Activated T-cell treated with anti-CD3 and anti-CD28 coated beads, Interleukin-2, amount 50 U/mL, for 72 hours (primary cell): Measurements from ENCODE around the gene AEBP1. TPM values are rescaled to one million over a fixed set of nuclear protein-coding genes. Genes with fewer than 3 reads are reported as not detected.
A peak's percentile ranks its signal among the peaks of the same experiment; 100 is the strongest.

Source experiments
- ATAC-seq, 2 donors: fragments of 150-1000 bp; cut with Tn5 transposase; replicated peaks in 1 of 2; 2 replicates each; pipeline ENCODE4 v1.10.0; 2021; ENCODE audit warnings: moderate library complexity in 2 of 2, mild to moderate bottlenecking in 1 of 2
- DNase-seq, 2 donors: peaks; one replicate each; pipeline ENCODE4 v3.0.0; 2021 to 2022; ENCODE audit warnings: mixed read lengths in 1 of 2
- H3K27ac Mint-ChIP-seq: one replicate; pipeline ENCODE4 v1.8.0; 2022; ENCODE audit warnings: mild to moderate bottlenecking, moderate library complexity, mixed read lengths
- H3K27me3 Mint-ChIP-seq: one replicate; pipeline ENCODE4 v1.8.0; 2022; ENCODE audit warnings: low read depth, mixed read lengths
- H3K36me3 Mint-ChIP-seq, 2 donors: one replicate each; pipeline ENCODE4 v1.8.0; 2022; ENCODE audit warnings: mixed read lengths in 2 of 2, mild to moderate bottlenecking in 1 of 2; ENCODE audit not compliant: insufficient read depth in 2 of 2
- H3K4me1 Mint-ChIP-seq: one replicate; pipeline ENCODE4 v1.8.0; 2022; ENCODE audit warnings: low read depth, mixed read lengths
- H3K4me3 Mint-ChIP-seq, 2 donors: one replicate each; pipeline ENCODE4 v1.8.0; 2022; ENCODE audit warnings: mild to moderate bottlenecking in 2 of 2, mixed read lengths in 2 of 2, moderate library complexity in 2 of 2
- H3K9me3 Mint-ChIP-seq, 2 donors: one replicate each; pipeline ENCODE4 v1.8.0; 2022; ENCODE audit warnings: mixed read lengths in 2 of 2
- total RNA-seq, 2 donors: library from RNA; stranded (reverse); gene quantifications; one replicate each; pipeline ENCODE4 v1.2.3, GENCODE V29; 2022

AEBP1 gene
- total RNA-seq, 2 donors from 2014 or later, result 18.1 to 18.4 TPM

DNA sequence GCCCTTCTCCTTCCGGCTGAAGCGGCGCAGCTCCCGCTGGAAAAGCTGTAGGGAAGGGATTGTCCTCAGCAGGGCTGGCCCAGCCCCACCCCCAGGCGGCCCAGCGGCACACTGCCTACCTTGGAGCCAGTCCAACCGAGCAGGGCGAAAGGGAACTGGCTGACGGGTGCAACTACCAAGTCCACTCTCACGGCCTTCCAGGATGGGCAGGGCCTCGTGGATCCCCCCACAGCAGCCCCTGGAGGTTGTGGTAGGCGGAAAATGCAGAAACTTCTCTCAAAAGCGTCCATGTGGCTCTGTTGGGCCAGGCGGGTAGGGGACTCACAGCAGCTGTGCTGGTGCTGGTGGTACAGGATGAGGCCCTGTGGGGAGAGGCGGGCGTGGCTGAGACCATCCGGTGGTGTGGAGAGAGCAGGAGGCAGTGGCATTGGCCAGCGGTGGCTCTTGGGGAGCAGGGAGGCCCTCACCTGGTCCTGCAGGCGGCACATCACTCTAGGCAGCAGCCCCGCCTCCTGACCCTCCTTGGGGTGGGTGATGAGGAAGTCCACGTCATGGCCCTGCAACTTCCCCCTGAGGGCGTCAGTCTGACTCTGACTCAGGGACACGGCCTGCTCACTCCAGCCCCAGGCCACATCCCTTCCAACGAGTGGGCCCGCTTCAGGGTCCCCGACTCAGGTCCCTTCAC is 30.3 kb upstream of the AEBP1 start:
- Mint-ChIP-seq H3K27me3 (no peaks in the 10 kb centered on the region), H3K4me3 (peak overlapping the region in 1 of 2 donors; percentile 20), H3K4me1 (peaks cover 31% of the 10 kb centered on the region), H3K36me3 (peaks cover 5 to 18% of the 10 kb centered on the region in 2 donors), H3K27ac (peak overlapping the region; percentile 77), H3K9me3 (no peaks in the 10 kb centered on the region)
- ATAC-seq (peak; percentile 85 to 92), DNase-seq (peak; percentile 70 to 73)

DNA sequence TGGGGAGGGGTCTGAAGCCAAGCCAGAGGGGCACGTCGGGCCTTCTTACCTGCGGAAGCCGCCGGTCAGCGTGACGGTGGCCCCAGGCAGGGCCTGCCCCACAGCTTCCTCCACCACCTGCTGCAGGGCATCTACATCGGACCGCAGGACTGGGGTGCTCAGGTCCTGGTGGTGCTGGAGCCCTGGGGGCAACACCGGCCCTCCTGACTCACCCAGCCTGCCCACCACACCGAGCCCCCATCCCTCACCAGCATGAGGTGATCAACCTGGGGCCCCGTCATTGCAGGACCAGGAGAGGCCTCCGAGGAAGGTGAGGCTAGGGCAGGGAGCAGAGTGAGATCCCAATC is 29.8 kb upstream of the AEBP1 start:
- H3K27ac Mint-ChIP-seq, result peak overlapping the region; percentile 77
- no peaks in the 10 kb centered on the region for H3K9me3 Mint-ChIP-seq
- ATAC-seq, result peak; percentile 4 to 18
- no peak for DNase-seq
- peaks cover 5 to 18% of the 10 kb centered on the region in 2 donors for H3K36me3 Mint-ChIP-seq
- H3K4me3 Mint-ChIP-seq, result peak overlapping the region in 1 of 2 donors; percentile 9
- no peaks in the 10 kb centered on the region for H3K27me3 Mint-ChIP-seq
- peaks cover 30% of the 10 kb centered on the region for H3K4me1 Mint-ChIP-seq

DNA sequence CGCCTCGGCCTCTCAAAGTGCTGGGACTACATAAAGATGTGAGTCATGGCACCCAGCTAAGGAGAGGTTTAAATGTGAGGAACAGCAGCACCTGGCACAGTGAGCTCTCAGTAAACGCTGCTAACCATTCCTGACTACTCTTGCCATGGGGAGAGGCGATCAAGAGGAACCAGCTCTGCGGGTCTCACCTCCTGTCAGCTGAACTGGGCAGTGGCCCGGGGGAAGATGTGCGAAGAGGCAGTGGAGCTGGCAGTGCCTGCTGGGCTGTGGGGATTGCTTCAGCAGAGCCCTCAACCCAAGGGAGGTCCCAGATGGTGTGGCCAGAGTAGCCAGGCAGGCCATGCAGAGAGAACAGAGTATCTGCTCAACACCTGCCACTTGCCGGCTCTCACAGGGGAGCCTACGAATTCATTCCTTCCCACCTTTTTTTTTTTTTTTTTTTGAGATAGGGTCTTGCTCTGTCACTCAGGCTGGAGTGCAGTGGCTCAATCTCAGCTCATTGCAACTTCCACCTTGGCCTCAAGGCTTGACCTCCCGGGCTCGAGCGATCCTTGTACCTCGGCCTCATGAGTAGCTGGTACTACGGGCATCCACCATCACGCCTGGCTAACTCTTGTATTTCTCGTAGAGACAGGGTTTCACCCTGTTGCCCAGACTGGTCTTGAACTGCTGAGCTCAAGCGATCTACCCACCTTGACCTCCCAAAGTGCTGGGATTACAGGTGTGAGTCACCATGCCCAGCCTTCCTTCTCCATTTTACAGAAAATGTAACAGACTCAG is 28.7 kb upstream of the AEBP1 start:
- ATAC-seq, result no peak

GRCh38 chr7:44076101-44076895 is 27.8 kb upstream of the AEBP1 start:
- H3K27ac Mint-ChIP-seq, result no peak overlapping the region
- H3K4me1 Mint-ChIP-seq, result peaks cover 43% of the 10 kb centered on the region
- ATAC-seq (no peak), DNase-seq (no peak)
- H3K9me3 Mint-ChIP-seq, result no peaks in the 10 kb centered on the region
- no peak overlapping the region for H3K4me3 Mint-ChIP-seq
- no peaks in the 10 kb centered on the region for H3K27me3 Mint-ChIP-seq
- peaks cover 7 to 22% of the 10 kb centered on the region in 2 donors for H3K36me3 Mint-ChIP-seq

More for the DNA sequence above, 28.7 kb upstream of the AEBP1 start:
- Mint-ChIP-seq H3K36me3 (peaks cover 5 to 18% of the 10 kb centered on the region in 2 donors), H3K27me3 (no peaks in the 10 kb centered on the region), H3K4me1 (peaks cover 35% of the 10 kb centered on the region), H3K9me3 (no peaks in the 10 kb centered on the region), H3K27ac (peak overlapping the region; percentile 77), H3K4me3 (no peak overlapping the region)
- no peak for DNase-seq

DNA sequence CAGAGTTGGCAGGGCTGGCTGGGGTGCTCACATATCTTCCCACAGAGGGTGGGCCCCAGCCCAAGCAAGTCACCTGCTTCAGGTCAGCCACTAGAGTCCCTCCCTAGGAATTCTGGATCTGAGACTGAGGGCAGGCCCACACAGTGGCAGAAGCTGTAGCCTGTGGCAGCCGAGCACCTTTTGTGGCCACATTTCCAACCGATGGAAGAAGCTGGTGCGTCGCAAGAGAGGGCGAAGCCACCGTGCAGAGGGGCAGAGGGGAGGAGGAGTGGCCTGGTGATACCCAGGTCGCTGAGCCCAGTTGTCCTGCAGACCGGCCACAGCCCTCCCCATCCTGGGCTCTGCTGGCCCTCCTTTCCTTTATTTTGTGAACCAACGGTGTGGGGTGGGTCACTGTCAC is 27.1 kb upstream of the AEBP1 start:
- Mint-ChIP-seq H3K4me1 (peaks cover 50% of the 10 kb centered on the region), H3K36me3 (peaks cover 7 to 25% of the 10 kb centered on the region in 2 donors), H3K27me3 (no peaks in the 10 kb centered on the region), H3K9me3 (no peaks in the 10 kb centered on the region), H3K4me3 (no peak overlapping the region), H3K27ac (peak overlapping the region; percentile 52)
- DNase-seq, result no peak
- no peak for ATAC-seq

GRCh38 chr7:44077681-44078091 is 26.5 kb upstream of the AEBP1 start:
- Mint-ChIP-seq H3K36me3 (peaks cover 7 to 24% of the 10 kb centered on the region in 2 donors), H3K27ac (peak overlapping the region; percentile 52), H3K9me3 (no peaks in the 10 kb centered on the region), H3K4me3 (peak overlapping the region in 1 of 2 donors; percentile 15), H3K27me3 (no peaks in the 10 kb centered on the region), H3K4me1 (peaks cover 50% of the 10 kb centered on the region)
- no peak for ATAC-seq
- DNase-seq, result no peak

- H3K36me3 Mint-ChIP-seq, result peaks cover 7 to 23% of the 10 kb centered on the region in 2 donors
- peaks cover 59% of the 10 kb centered on the region for H3K4me1 Mint-ChIP-seq
- no peak for ATAC-seq
- H3K9me3 Mint-ChIP-seq, result no peaks in the 10 kb centered on the region
- DNase-seq, result no peak
- no peaks in the 10 kb centered on the region for H3K27me3 Mint-ChIP-seq
- no peak overlapping the region for H3K27ac Mint-ChIP-seq
- H3K4me3 Mint-ChIP-seq, result no peak overlapping the region
Measured at GRCh38 chr7:44078521-44078920, 25.6 kb upstream of the AEBP1 start.

GRCh38 chr7:44079331-44080021 is 24.7 kb upstream of the AEBP1 start:
- ATAC-seq (no peak), DNase-seq (no peak)
- H3K27me3 Mint-ChIP-seq, result no peaks in the 10 kb centered on the region
- peaks cover 7 to 22% of the 10 kb centered on the region in 2 donors for H3K36me3 Mint-ChIP-seq
- peaks cover 55% of the 10 kb centered on the region for H3K4me1 Mint-ChIP-seq
- H3K27ac Mint-ChIP-seq, result no peak overlapping the region
- H3K9me3 Mint-ChIP-seq, result no peaks in the 10 kb centered on the region
- peak overlapping the region in 1 of 2 donors; percentile 29 for H3K4me3 Mint-ChIP-seq

- DNase-seq, result no peak
- Mint-ChIP-seq H3K36me3 (peaks cover 7 to 20% of the 10 kb centered on the region in 2 donors), H3K9me3 (no peaks in the 10 kb centered on the region), H3K4me1 (peaks cover 54% of the 10 kb centered on the region), H3K4me3 (no peak overlapping the region), H3K27me3 (no peaks in the 10 kb centered on the region), H3K27ac (no peak overlapping the region)
- no peak for ATAC-seq
Measured at GRCh38 chr7:44080118-44080517, 24.0 kb upstream of the AEBP1 start.

- H3K36me3 Mint-ChIP-seq, result peaks cover 7 to 16% of the 10 kb centered on the region in 2 donors
- peak overlapping the region; percentile 89 for H3K27ac Mint-ChIP-seq
- no peaks in the 10 kb centered on the region for H3K9me3 Mint-ChIP-seq
- peak overlapping the region; percentile 89 to 94 for H3K4me3 Mint-ChIP-seq
- peaks cover 54% of the 10 kb centered on the region for H3K4me1 Mint-ChIP-seq
- no peak for DNase-seq
- ATAC-seq, result no peak
- H3K27me3 Mint-ChIP-seq, result no peaks in the 10 kb centered on the region
Measured at GRCh38 chr7:44080686-44081265, 23.4 kb upstream of the AEBP1 start.

- H3K27me3 Mint-ChIP-seq, result no peaks in the 10 kb centered on the region
- DNase-seq, result peak; percentile 44
- peak overlapping the region; percentile 89 to 94 for H3K4me3 Mint-ChIP-seq
- peak overlapping the region; percentile 89 for H3K27ac Mint-ChIP-seq
- H3K4me1 Mint-ChIP-seq, result peaks cover 54% of the 10 kb centered on the region
- no peaks in the 10 kb centered on the region for H3K9me3 Mint-ChIP-seq
- no peak for ATAC-seq
- peaks cover 7 to 14% of the 10 kb centered on the region in 2 donors for H3K36me3 Mint-ChIP-seq
Measured at GRCh38 chr7:44081266-44081748, 22.8 kb upstream of the AEBP1 start.

- peak; percentile 97 to 99 for DNase-seq
- no peaks in the 10 kb centered on the region for H3K9me3 Mint-ChIP-seq
- peaks cover 6 to 11% of the 10 kb centered on the region in 2 donors for H3K36me3 Mint-ChIP-seq
- peak overlapping the region; percentile 89 to 94 for H3K4me3 Mint-ChIP-seq
- no peaks in the 10 kb centered on the region for H3K27me3 Mint-ChIP-seq
- peaks cover 43% of the 10 kb centered on the region for H3K4me1 Mint-ChIP-seq
- peak; percentile 94 to 95 for ATAC-seq
- H3K27ac Mint-ChIP-seq, result peak overlapping the region; percentile 74
Measured at GRCh38 chr7:44082541-44083207, 21.5 kb upstream of the AEBP1 start.
